OCI-LY1 (cell line): Measurements from ENCODE around the gene RPL37A.

Source experiments
- EZH2 ChIP-seq: fragments of 200-600 bp; sonication (generic), shearing (Covaris generic); IDR thresholded peaks from 2 replicates; pipeline ENCODE4 v1.8.0; 2017; ENCODE audit warnings: borderline replicate concordance, mixed run types, mild to moderate bottlenecking, antibody characterized with exemption, low read length, moderate library complexity, mixed read lengths
- TF ChIP-seq, protein P1 (sequence below): fragments of 200-600 bp; sonication (generic), shearing (Covaris generic); IDR thresholded peaks from 2 replicates; pipeline ENCODE4 v1.5.1; 2017; ENCODE audit warnings: mild to moderate bottlenecking, antibody characterized with exemption, low read length, moderate library complexity, mixed read lengths

- TF ChIP-seq, protein P1, sequence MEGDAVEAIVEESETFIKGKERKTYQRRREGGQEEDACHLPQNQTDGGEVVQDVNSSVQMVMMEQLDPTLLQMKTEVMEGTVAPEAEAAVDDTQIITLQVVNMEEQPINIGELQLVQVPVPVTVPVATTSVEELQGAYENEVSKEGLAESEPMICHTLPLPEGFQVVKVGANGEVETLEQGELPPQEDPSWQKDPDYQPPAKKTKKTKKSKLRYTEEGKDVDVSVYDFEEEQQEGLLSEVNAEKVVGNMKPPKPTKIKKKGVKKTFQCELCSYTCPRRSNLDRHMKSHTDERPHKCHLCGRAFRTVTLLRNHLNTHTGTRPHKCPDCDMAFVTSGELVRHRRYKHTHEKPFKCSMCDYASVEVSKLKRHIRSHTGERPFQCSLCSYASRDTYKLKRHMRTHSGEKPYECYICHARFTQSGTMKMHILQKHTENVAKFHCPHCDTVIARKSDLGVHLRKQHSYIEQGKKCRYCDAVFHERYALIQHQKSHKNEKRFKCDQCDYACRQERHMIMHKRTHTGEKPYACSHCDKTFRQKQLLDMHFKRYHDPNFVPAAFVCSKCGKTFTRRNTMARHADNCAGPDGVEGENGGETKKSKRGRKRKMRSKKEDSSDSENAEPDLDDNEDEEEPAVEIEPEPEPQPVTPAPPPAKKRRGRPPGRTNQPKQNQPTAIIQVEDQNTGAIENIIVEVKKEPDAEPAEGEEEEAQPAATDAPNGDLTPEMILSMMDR: no peak
- no peak for TF ChIP-seq EZH2
These were observed 1.1 kb downstream of the RPL37A start for GRCh38 chr2:216499641-216500218.
